HEK293 (cell line): ENCODE results near the gene CLDN10.

Source experiments
- CTCF ChIA-PET: fragments of 350-600 bp; formaldehyde crosslinking; extraction: SDS; loops from one replicate; lab custom pipeline; 2021; ENCODE audit warnings: antibody characterized with exemption; lab: Yijun Ruan, JAX
- POLR2A ChIA-PET: fragments of 300-600 bp; formaldehyde crosslinking; extraction: SDS; loops from one replicate; lab custom pipeline; 2020; ENCODE audit warnings: antibody characterized with exemption, inconsistent platforms; lab: Yijun Ruan, JAX
- H3K27ac ChIP-seq: fragments of 200-500 bp; sonication (Bioruptor generic); 2 replicates; pipeline ENCODE4 v1.5.1; 2014; ENCODE audit warnings: low read depth, low read length, control low read depth, inconsistent platforms; ENCODE audit errors: extremely low read depth
- H3K36me3 ChIP-seq, 2 experiments: fragments of 200-500 bp in 1 of 2; sonication (Bioruptor generic) in 1 of 2; 1 replicate in 1 of 2; 2 replicates in 1 of 2; pipeline ENCODE4 v1.5.1; 2014 to 2017; ENCODE audit warnings: inconsistent platforms in 2 of 2, low read length in 2 of 2; ENCODE audit not compliant: control insufficient read depth in 2 of 2, insufficient read depth in 1 of 2
- H3K4me1 ChIP-seq: fragments of 200-500 bp; sonication (Bioruptor generic); 2 replicates; pipeline ENCODE4 v1.5.1; 2014; ENCODE audit warnings: mild to moderate bottlenecking, low read length, inconsistent platforms; ENCODE audit not compliant: control insufficient read depth, insufficient read depth
- H3K4me3 ChIP-seq: 2 replicates; pipeline ENCODE4 v1.5.1; 2011; ENCODE audit warnings: low read depth, mild to moderate bottlenecking, control low read depth, low read length, moderate library complexity
- H3K9me3 ChIP-seq: fragments of 200-500 bp; sonication (Bioruptor generic); 2 replicates; pipeline ENCODE4 v1.5.1; 2014; ENCODE audit warnings: low read depth, low read length, inconsistent platforms; ENCODE audit not compliant: control insufficient read depth, insufficient read depth
- BCL11B ChIP-seq: fragments of 450-650 bp; formaldehyde crosslinking; IDR thresholded peaks from 2 replicates; pipeline ENCODE4 v1.5.1; 2016; ENCODE audit warnings: low read depth, missing biosample characterization, missing genetic modification characterization
- EGR2 ChIP-seq: fragments of 450-650 bp; formaldehyde crosslinking; IDR thresholded peaks from 2 replicates; pipeline ENCODE4 v1.5.1; 2016; ENCODE audit warnings: low read depth, missing biosample characterization, missing genetic modification characterization
- HIC1 ChIP-seq: fragments of 450-650 bp; formaldehyde crosslinking; IDR thresholded peaks from 2 replicates; pipeline ENCODE4 v1.5.1; 2016; ENCODE audit warnings: missing biosample characterization, missing genetic modification characterization
- HOXA7 ChIP-seq: sonication (generic); formaldehyde crosslinking; IDR thresholded peaks from 2 replicates; pipeline ENCODE4 v1.8.1; 2022; ENCODE audit warnings: missing genetic modification reagents, borderline replicate concordance
- INSM2 ChIP-seq: fragments of 450-650 bp; formaldehyde crosslinking; IDR thresholded peaks from 2 replicates; pipeline ENCODE4 v1.5.1; 2016; ENCODE audit warnings: missing biosample characterization, missing genetic modification characterization
- KLF10 ChIP-seq: fragments of 450-650 bp; IDR thresholded peaks from 2 replicates; pipeline ENCODE4 v1.5.1; 2018; ENCODE audit warnings: missing biosample characterization, mild to moderate bottlenecking, missing genetic modification characterization
- PATZ1 ChIP-seq: fragments of 450-650 bp; formaldehyde crosslinking; IDR thresholded peaks from 2 replicates; pipeline ENCODE4 v1.5.1; 2016; ENCODE audit warnings: missing biosample characterization, missing genetic modification characterization
- ZBTB21 ChIP-seq: fragments of 450-650 bp; formaldehyde crosslinking; IDR thresholded peaks from 2 replicates; pipeline ENCODE4 v1.5.1; 2017; ENCODE audit warnings: missing biosample characterization, missing genetic modification characterization
- ZBTB26 ChIP-seq: fragments of 450-650 bp; formaldehyde crosslinking; optimal IDR thresholded peaks from 2 replicates; pipeline ENCODE3; 2016; ENCODE audit warnings: missing biosample characterization, mild to moderate bottlenecking, missing genetic modification characterization
- ZNF175 ChIP-seq: fragments of 450-650 bp; formaldehyde crosslinking; IDR thresholded peaks from 2 replicates; pipeline ENCODE4 v1.5.1; 2016; ENCODE audit warnings: missing biosample characterization, missing genetic modification characterization
- ZNF202 ChIP-seq: fragments of 450-650 bp; formaldehyde crosslinking; IDR thresholded peaks from 2 replicates; pipeline ENCODE4 v1.5.1; 2016; ENCODE audit warnings: missing biosample characterization, missing genetic modification characterization, borderline replicate concordance
- ZNF239 ChIP-seq: fragments of 450-650 bp; formaldehyde crosslinking; IDR thresholded peaks from 2 replicates; pipeline ENCODE4 v1.5.1; 2016; ENCODE audit warnings: missing biosample characterization, missing genetic modification characterization
- ZNF398 ChIP-seq: fragments of 450-650 bp; formaldehyde crosslinking; IDR thresholded peaks from 2 replicates; pipeline ENCODE4 v1.5.1; 2017; ENCODE audit warnings: missing biosample characterization, missing genetic modification characterization
- ZNF423 ChIP-seq: fragments of 450-650 bp; formaldehyde crosslinking; IDR thresholded peaks from 2 replicates; pipeline ENCODE4 v1.5.1; 2016; ENCODE audit warnings: missing biosample characterization, missing genetic modification characterization
- ZNF449 ChIP-seq: fragments of 450-650 bp; formaldehyde crosslinking; IDR thresholded peaks from 2 replicates; pipeline ENCODE4 v1.5.1; 2017; ENCODE audit warnings: missing biosample characterization, mild to moderate bottlenecking, missing genetic modification characterization, moderate library complexity
- ZNF548 ChIP-seq: fragments of 450-650 bp; formaldehyde crosslinking; IDR thresholded peaks from 2 replicates; pipeline ENCODE4 v1.5.1; 2016; ENCODE audit warnings: missing biosample characterization, missing genetic modification characterization
- ZNF791 ChIP-seq: fragments of 450-650 bp; formaldehyde crosslinking; IDR thresholded peaks from 2 replicates; pipeline ENCODE4 v1.5.1; 2016; ENCODE audit warnings: missing biosample characterization, missing genetic modification characterization

The CLDN10 gene

GRCh38 chr13:95596701-95597100 lies 44.2 kb downstream of the CLDN10 start (continued):
- TF ChIP-seq HIC1 (no peak), ZNF791 (tag by site-specific recombination) (no peak), ZNF548 (tag by site-specific recombination) (no peak), INSM2 (tag by site-specific recombination) (no peak), BCL11B (no peak), HOXA7 (CRISPR knock-in tag) (no peak)

- ChIA-PET CTCF (interaction anchor here (0.6 kb wide), 1 partner anchor 232 kb away, joined by 4 read pairs; no protein-coding TSS in a partner anchor), POLR2A (no interaction called here)
- H3K4me1 ChIP-seq = no peaks in the 10 kb centered on the region
- no peaks in the 10 kb centered on the region for H3K9me3 ChIP-seq
- no peak overlapping the region for H3K27ac ChIP-seq
- H3K36me3 ChIP-seq = peaks cover 7 to 88% of the 10 kb centered on the region in 2 experiments
- TF ChIP-seq PATZ1 (tag by site-specific recombination) = no peak
- no peak overlapping the region for H3K4me3 ChIP-seq
Observed at GRCh38 chr13:95601216-95601615, 48.7 kb downstream of the CLDN10 start.

GRCh38 chr13:95601906-95602305 lies 49.4 kb downstream of the CLDN10 start:
- H3K36me3 ChIP-seq = peaks cover 7 to 88% of the 10 kb centered on the region in 2 experiments
- no peak overlapping the region for H3K27ac ChIP-seq
- no peak overlapping the region for H3K4me3 ChIP-seq
- H3K9me3 ChIP-seq = no peaks in the 10 kb centered on the region
- CTCF ChIA-PET = interaction anchor here (0.6 kb wide), 1 partner anchor 232 kb away, joined by 4 read pairs; no protein-coding TSS in a partner anchor
- TF ChIP-seq ZBTB26 = no peak
- TF ChIP-seq ZNF175 (tag by site-specific recombination) = no peak
- no peak for TF ChIP-seq KLF10 (tag by site-specific recombination)
- no peak for TF ChIP-seq ZNF398 (tag by site-specific recombination)
- TF ChIP-seq EGR2 (tag by site-specific recombination) = no peak
- no peak for TF ChIP-seq ZBTB21 (tag by site-specific recombination)
- TF ChIP-seq ZNF239 (tag by site-specific recombination) = no peak
- no peak for TF ChIP-seq ZNF449 (tag by site-specific recombination)
- no peak for TF ChIP-seq ZNF423 (tag by site-specific recombination)
- TF ChIP-seq ZNF202 (tag by site-specific recombination) = no peak
- TF ChIP-seq, all 188 proteins: peak for 0
- no peaks in the 10 kb centered on the region for H3K4me1 ChIP-seq
- POLR2A ChIA-PET = no interaction called here
